Neural progenitor cell (in vitro differentiated cells): ENCODE measurements around the gene ALOX12B. TPM values are rescaled to one million over a fixed set of nuclear protein-coding genes. Genes with fewer than 3 reads are reported as not detected.
A peak's percentile ranks its signal among the peaks of the same experiment; 100 is the strongest.

Experiments used
- DNase-seq: peaks from one replicate; pipeline ENCODE4 v3.0.0-alpha.2; 2016; ENCODE audit warnings: low spot score
- H2AFZ ChIP-seq: fragments of 200-600 bp; sonication (generic); replicated peaks from 2 replicates; pipeline ENCODE4 v1.6.1; 2016; ENCODE audit warnings: antibody characterized with exemption
- H3F3A ChIP-seq: fragments of 200-600 bp; sonication (generic); 2 replicates; pipeline ENCODE4 v1.6.1; 2016; ENCODE audit warnings: antibody characterized with exemption, low read depth
- H3K27ac ChIP-seq: fragments of 200-600 bp; sonication (generic); 2 replicates; pipeline ENCODE4 v1.5.1; 2016; ENCODE audit warnings: mild to moderate bottlenecking
- H3K27me3 ChIP-seq: fragments of 200-600 bp; sonication (generic); 2 replicates; pipeline ENCODE4 v1.6.1; 2016; ENCODE audit warnings: mild to moderate bottlenecking, moderate library complexity
- H3K36me3 ChIP-seq: fragments of 200-600 bp; sonication (generic); 2 replicates; pipeline ENCODE4 v1.5.1; 2016
- H3K4me1 ChIP-seq: fragments of 200-600 bp; sonication (generic); 2 replicates; pipeline ENCODE4 v1.6.1; 2016; ENCODE audit warnings: mixed run types
- H3K4me2 ChIP-seq: fragments of 200-600 bp; sonication (generic); 2 replicates; pipeline ENCODE4 v1.6.1; 2016
- H3K4me3 ChIP-seq: fragments of 200-600 bp; sonication (generic); 2 replicates; pipeline ENCODE4 v1.5.1; 2016
- H3K79me2 ChIP-seq: fragments of 200-600 bp; sonication (generic); 2 replicates; pipeline ENCODE4 v1.6.1; 2016; ENCODE audit warnings: low read depth
- H3K9ac ChIP-seq: fragments of 200-600 bp; sonication (generic); 2 replicates; pipeline ENCODE4 v1.6.1; 2016
- H3K9me3 ChIP-seq: fragments of 200-600 bp; sonication (generic); 2 replicates; pipeline ENCODE4 v1.5.1; 2016; ENCODE audit warnings: low read depth
- H4K20me1 ChIP-seq: fragments of 200-600 bp; sonication (generic); 2 replicates; pipeline ENCODE4 v1.6.1; 2016; ENCODE audit warnings: low read depth
- H3K27ac Mint-ChIP-seq: 3 replicates; pipeline ENCODE4 v1.8.0; 2021; ENCODE audit warnings: mixed read lengths
- H3K27me3 Mint-ChIP-seq: 2 replicates; pipeline ENCODE4 v1.8.0; 2022; ENCODE audit warnings: low read depth, mild to moderate bottlenecking, inconsistent platforms, moderate library complexity, mixed read lengths; ENCODE audit not compliant: insufficient read depth
- H3K36me3 Mint-ChIP-seq: 3 replicates; pipeline ENCODE4 v1.8.0; 2021; ENCODE audit warnings: mixed read lengths
- H3K4me1 Mint-ChIP-seq: 3 replicates; pipeline ENCODE4 v1.8.0; 2021; ENCODE audit warnings: mixed read lengths
- H3K4me3 Mint-ChIP-seq: 3 replicates; pipeline ENCODE4 v1.8.0; 2021; ENCODE audit warnings: mild to moderate bottlenecking, moderate library complexity, mixed read lengths
- H3K9me3 Mint-ChIP-seq: 3 replicates; pipeline ENCODE4 v1.8.0; 2020; ENCODE audit warnings: mixed read lengths
- CTCF ChIP-seq: fragments of 200-600 bp; sonication (generic); IDR thresholded peaks from 2 replicates; pipeline ENCODE4 v1.5.1; 2017; ENCODE audit warnings: antibody characterized with exemption, mild to moderate bottlenecking
- EZH2 ChIP-seq: fragments of 200-600 bp; sonication (generic); IDR thresholded peaks from 2 replicates; pipeline ENCODE4 v1.6.1; 2017; ENCODE audit warnings: antibody characterized with exemption, mild to moderate bottlenecking, moderate library complexity
- EZH2phosphoT487 ChIP-seq: fragments of 200-600 bp; sonication (generic); IDR thresholded peaks from 2 replicates; pipeline ENCODE4 v1.6.1; 2017; ENCODE audit warnings: antibody characterized with exemption
- total RNA-seq: library from RNA; depleted of rRNA; stranded (reverse); fragments of >200 nt; gene quantifications from 2 replicates; pipeline ENCODE4 v1.2.3, GENCODE V29; 2015; ENCODE audit warnings: low replicate concordance

The ALOX12B gene
- total RNA-seq, 1 donor from 2014 or later = not detected

DNA sequence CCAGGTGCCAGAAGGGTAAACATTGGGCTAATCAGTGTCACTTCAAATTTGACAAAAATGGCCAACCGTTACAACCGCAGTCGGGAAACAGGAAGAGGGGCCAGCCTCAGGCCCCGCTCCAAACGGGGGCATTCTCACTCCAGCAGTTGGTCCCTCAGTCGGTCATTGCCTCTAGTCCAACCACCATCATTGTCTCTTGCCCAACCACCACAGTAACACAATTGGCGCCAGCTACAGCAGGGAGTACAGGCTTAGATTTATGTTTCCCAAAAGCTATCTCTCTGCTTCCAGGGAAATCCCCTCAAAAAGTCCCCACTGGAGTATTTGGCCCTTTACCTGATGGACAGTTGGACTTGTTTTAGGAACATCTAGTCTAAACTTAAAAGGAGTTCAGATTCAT is 28.4 kb downstream of the ALOX12B start:
- no peaks in the 10 kb centered on the region for H3K36me3 Mint-ChIP-seq
- H3K9me3 Mint-ChIP-seq = no peaks in the 10 kb centered on the region
- peaks cover 14% of the 10 kb centered on the region for H3K4me1 Mint-ChIP-seq
- Histone ChIP-seq H3K4me3 (no peak overlapping the region), H3K27me3 (peaks cover 80% of the 10 kb centered on the region), H3K4me2 (no peak overlapping the region), H3K36me3 (no peaks in the 10 kb centered on the region), H3K79me2 (no peaks in the 10 kb centered on the region), H4K20me1 (peaks cover 8% of the 10 kb centered on the region), H3K27ac (no peak overlapping the region), H3K4me1 (peaks cover 21% of the 10 kb centered on the region), H2AFZ (no peak overlapping the region), H3K9me3 (no peaks in the 10 kb centered on the region), H3F3A (peaks cover 12% of the 10 kb centered on the region), H3K9ac (no peak overlapping the region)
- no peak for TF ChIP-seq EZH2
- no peak for TF ChIP-seq EZH2phosphoT487
- no peak for TF ChIP-seq CTCF
- H3K27me3 Mint-ChIP-seq = peaks cover 46% of the 10 kb centered on the region
- H3K4me3 Mint-ChIP-seq = no peak overlapping the region
- no peak for DNase-seq
- no peak overlapping the region for H3K27ac Mint-ChIP-seq

DNA sequence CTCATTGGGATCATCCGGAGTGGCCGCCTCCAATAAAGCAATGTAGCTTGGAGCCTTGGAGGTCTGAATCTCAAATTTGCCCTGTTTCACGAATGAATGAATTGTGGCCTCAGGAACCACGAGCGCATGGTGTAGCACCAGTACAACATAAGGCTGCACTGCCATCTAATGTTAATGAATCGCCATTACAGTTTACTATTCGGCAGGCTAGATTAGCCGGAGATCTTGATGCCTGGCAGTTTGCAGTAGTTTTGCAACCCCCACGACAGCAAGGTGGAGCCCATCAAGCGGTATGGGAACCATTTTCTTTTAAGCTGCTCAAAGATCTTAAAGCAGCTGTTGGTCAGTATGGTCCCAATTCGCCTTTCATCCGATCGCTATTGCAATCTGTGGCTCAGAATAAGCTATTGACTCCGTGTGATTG is 29.8 kb downstream of the ALOX12B start:
- H3K4me2 ChIP-seq = peak overlapping the region; percentile 41
- H3K4me3 ChIP-seq = no peak overlapping the region
- H4K20me1 ChIP-seq = peaks cover under 1% of the 10 kb centered on the region
- H3K27ac Mint-ChIP-seq = no peak overlapping the region
- no peaks in the 10 kb centered on the region for H3K9me3 ChIP-seq
- no peaks in the 10 kb centered on the region for H3K79me2 ChIP-seq
- no peaks in the 10 kb centered on the region for H3K36me3 ChIP-seq
- H3K4me1 Mint-ChIP-seq = peaks cover 8% of the 10 kb centered on the region
- no peaks in the 10 kb centered on the region for H3K9me3 Mint-ChIP-seq
- H3K9ac ChIP-seq = no peak overlapping the region
- H2AFZ ChIP-seq = no peak overlapping the region
- DNase-seq = peak; percentile 89
- H3K36me3 Mint-ChIP-seq = no peaks in the 10 kb centered on the region
- H3K4me1 ChIP-seq = peaks cover 11% of the 10 kb centered on the region
- H3K27ac ChIP-seq = no peak overlapping the region
- peaks cover 70% of the 10 kb centered on the region for H3K27me3 ChIP-seq
- no peak overlapping the region for H3K4me3 Mint-ChIP-seq
- peaks cover 6% of the 10 kb centered on the region for H3F3A ChIP-seq
- TF ChIP-seq EZH2 (peak; percentile 23), EZH2phosphoT487 (no peak), CTCF (peak; percentile 76)
- peaks cover 35% of the 10 kb centered on the region for H3K27me3 Mint-ChIP-seq

DNA sequence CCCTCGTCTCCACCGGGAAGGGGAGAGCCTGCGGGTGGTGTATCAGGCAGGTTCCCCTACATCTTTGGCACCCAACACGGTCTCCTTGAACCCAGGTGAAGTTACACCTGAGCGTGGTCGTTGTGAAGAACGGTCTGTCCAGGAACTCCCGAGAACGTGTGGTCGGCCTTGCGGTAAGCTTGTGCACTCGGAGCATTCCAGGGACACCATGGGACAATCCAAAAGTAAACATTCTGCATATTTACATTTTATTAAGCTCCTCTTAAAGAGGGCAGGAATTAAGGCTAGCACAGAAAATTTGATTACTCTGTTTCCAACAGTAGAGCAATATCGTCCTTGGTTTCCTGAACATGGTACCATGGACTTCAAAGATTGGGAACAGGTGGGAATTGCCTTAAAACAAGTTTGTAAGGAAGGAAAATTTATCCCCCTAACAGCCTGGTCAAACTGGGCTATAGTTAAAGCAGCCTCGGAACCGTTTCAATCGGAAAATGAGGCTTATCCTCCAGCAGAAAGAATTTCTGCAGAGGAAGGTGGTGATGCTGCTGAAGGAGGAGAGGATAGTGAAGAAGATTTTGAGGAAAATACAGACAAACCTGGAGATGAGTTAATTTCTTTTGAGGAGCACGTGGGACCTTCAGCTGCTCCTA is 30.4 kb downstream of the ALOX12B start:
- H3K9me3 Mint-ChIP-seq = no peaks in the 10 kb centered on the region
- no peak overlapping the region for H3K4me2 ChIP-seq
- H3K4me3 Mint-ChIP-seq = peak overlapping the region; percentile 8

More for the DNA sequence above, 30.4 kb downstream of the ALOX12B start:
- H3K4me3 ChIP-seq = no peak overlapping the region
- DNase-seq = no peak
- H3F3A ChIP-seq = peaks cover under 1% of the 10 kb centered on the region
- H2AFZ ChIP-seq = no peak overlapping the region
- no peaks in the 10 kb centered on the region for H3K36me3 Mint-ChIP-seq
- H3K79me2 ChIP-seq = no peaks in the 10 kb centered on the region
- peaks cover 29% of the 10 kb centered on the region for H3K27me3 Mint-ChIP-seq
- H3K27me3 ChIP-seq = peaks cover 70% of the 10 kb centered on the region
- TF ChIP-seq EZH2phosphoT487 = no peak
- no peak for TF ChIP-seq EZH2
- TF ChIP-seq CTCF = no peak
- no peak overlapping the region for H3K27ac ChIP-seq
- H3K9me3 ChIP-seq = no peaks in the 10 kb centered on the region
- H3K4me1 Mint-ChIP-seq = peaks cover 7% of the 10 kb centered on the region
- H3K27ac Mint-ChIP-seq = no peak overlapping the region
- peaks cover 5% of the 10 kb centered on the region for H3K4me1 ChIP-seq
- H4K20me1 ChIP-seq = no peaks in the 10 kb centered on the region
- H3K9ac ChIP-seq = no peak overlapping the region
- H3K36me3 ChIP-seq = no peaks in the 10 kb centered on the region
